Dermis blood vessel endothelial cell (primary cell): ENCODE results near the gene FLNC. TPM values are rescaled to one million over a fixed set of nuclear protein-coding genes. Genes with fewer than 3 reads are reported as not detected.

ENCODE experiments used
- DNase-seq: peaks from one replicate; pipeline ENCODE4 v3.0.0; 2010
- total RNA-seq: library from RNA; depleted of rRNA; stranded (reverse); fragments of >200 nt; gene quantifications from 2 replicates; pipeline ENCODE4 v1.2.3, GENCODE V29; 2014

The FLNC gene
- total RNA-seq, 1 donor from 2014 or later = 117 TPM

- no peak for DNase-seq
Measured at GRCh38 chr7:128846781-128847444, 16.7 kb downstream of the FLNC start.

GRCh38 chr7:128847721-128848211, 17.6 kb downstream of the FLNC start:
- DNase-seq = no peak

GRCh38 chr7:128848289-128849155, 18.3 kb downstream of the FLNC start:
- DNase-seq = no peak

- DNase-seq = no peak
Measured at GRCh38 chr7:128849156-128849515, 18.9 kb downstream of the FLNC start.

- DNase-seq = no peak
Measured at GRCh38 chr7:128849804-128850490, 19.7 kb downstream of the FLNC start.

GRCh38 chr7:128852537-128853254, 22.5 kb downstream of the FLNC start:
- DNase-seq = no peak

- no peak for DNase-seq
Measured at GRCh38 chr7:128853799-128854198, 23.6 kb downstream of the FLNC start.

- no peak for DNase-seq
Measured at GRCh38 chr7:128854396-128854795, 24.2 kb downstream of the FLNC start.

- DNase-seq = no peak
Measured at GRCh38 chr7:128855559-128855958, 25.4 kb downstream of the FLNC start.

- no peak for DNase-seq
Measured at GRCh38 chr7:128856001-128856718, 26.0 kb downstream of the FLNC start.

- no peak for DNase-seq
Measured at GRCh38 chr7:128858380-128859231, 28.4 kb downstream of the FLNC start.

GRCh38 chr7:128859232-128860157, 29.3 kb downstream of the FLNC start:
- peak; percentile 21 for DNase-seq

- DNase-seq = peak; percentile 41
Measured at GRCh38 chr7:128860158-128861073, 30.2 kb downstream of the FLNC start.

- DNase-seq = no peak
Measured at GRCh38 chr7:128861957-128862570, 31.9 kb downstream of the FLNC start.

GRCh38 chr7:128862571-128863432, 32.6 kb downstream of the FLNC start, which contains the start of gene ATP6V1F:
TSS of gene ATP6V1F (plus strand) at chr7:128862856. CDS start at chr7:128862905, 49 bp downstream.
- peak; percentile 98 for DNase-seq

GRCh38 chr7:128863433-128863989, 33.3 kb downstream of the FLNC start:
- DNase-seq = peak; percentile 84

- DNase-seq = no peak
Measured at GRCh38 chr7:128865303-128865702, 35.1 kb downstream of the FLNC start.
